Stimulated activated CD4-positive, alpha-beta T cell treated with anti-CD3 and anti-CD28 coated beads, Interleukin-1b, Interleukin-23, amount 100 ng/mL, for 4 hours (primary cell): ENCODE measurements around the gene AMDHD2.
"Not testable (repeated sequence)": the region's sequence is repeated elsewhere in the genome, so short reads cannot be mapped to it uniquely, and the experiment has no call there.

Experiments used
- DNase-seq, 2 donors: peaks; one replicate each; pipeline ENCODE4 v3.0.0-alpha.2; 2020; ENCODE audit warnings: low read depth in 2 of 2

Gene AMDHD2, protein sequence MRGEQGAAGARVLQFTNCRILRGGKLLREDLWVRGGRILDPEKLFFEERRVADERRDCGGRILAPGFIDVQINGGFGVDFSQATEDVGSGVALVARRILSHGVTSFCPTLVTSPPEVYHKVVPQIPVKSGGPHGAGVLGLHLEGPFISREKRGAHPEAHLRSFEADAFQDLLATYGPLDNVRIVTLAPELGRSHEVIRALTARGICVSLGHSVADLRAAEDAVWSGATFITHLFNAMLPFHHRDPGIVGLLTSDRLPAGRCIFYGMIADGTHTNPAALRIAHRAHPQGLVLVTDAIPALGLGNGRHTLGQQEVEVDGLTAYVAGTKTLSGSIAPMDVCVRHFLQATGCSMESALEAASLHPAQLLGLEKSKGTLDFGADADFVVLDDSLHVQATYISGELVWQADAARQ

DNA sequence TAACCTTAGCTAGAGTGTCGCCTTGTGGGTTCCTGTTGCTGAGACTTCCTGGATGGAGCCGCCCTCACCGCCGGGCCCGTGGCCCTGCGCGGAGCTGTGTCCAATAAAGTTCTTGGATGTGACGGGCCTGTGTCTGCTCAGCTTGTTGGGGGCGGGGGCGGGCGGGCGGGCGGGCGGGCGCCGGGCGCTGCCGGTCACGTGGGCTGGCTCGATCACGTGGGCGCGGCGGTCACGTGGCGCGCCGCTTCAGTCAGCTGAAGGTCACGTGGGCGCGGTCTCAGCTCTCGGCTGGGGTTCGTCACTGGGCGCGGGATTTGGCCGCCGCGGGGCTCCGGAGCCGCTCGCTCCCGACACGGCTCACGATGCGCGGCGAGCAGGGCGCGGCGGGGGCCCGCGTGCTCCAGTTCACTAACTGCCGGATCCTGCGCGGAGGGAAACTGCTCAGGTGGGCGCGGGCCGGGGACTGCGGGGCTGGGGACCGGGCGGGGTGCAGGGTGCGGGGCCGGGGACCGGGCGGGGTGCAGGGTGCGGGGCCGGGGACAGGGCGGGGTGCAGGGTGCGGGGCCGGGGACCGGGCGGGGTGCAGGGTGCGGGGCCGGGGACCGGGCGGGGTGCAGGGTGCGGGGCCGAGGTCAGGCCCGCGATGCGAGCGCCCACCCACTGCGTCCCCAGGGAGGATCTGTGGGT, at the start of gene AMDHD2:
Gene AMDHD2 (plus strand): TSS at position 275 of the 687 bp plus-strand sequence. CDS start 88 bp downstream, at position 363.
- peak; percentile 82 to 85 for DNase-seq

DNA sequence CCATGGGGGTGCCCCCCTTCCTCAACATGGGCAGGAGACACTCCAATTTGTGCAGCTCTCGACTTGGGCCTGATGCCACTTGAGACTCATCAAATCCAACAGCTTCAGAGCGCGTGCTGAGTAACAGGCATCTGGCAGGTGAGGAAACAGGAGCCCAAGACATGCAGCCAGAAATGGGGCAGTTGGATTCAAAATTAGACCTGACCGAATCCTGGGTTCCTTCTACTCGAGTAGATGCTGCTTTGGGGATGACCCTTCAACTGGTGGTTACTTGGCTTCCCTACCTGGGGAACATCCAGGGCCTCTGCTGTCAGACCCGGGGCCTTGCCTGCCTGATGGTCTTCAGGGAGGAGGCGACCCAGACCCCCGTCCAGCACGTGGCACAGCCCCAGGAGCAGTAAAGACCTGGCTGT, 49.6 kb upstream of the AMDHD2 start:
- DNase-seq = no peak

DNA sequence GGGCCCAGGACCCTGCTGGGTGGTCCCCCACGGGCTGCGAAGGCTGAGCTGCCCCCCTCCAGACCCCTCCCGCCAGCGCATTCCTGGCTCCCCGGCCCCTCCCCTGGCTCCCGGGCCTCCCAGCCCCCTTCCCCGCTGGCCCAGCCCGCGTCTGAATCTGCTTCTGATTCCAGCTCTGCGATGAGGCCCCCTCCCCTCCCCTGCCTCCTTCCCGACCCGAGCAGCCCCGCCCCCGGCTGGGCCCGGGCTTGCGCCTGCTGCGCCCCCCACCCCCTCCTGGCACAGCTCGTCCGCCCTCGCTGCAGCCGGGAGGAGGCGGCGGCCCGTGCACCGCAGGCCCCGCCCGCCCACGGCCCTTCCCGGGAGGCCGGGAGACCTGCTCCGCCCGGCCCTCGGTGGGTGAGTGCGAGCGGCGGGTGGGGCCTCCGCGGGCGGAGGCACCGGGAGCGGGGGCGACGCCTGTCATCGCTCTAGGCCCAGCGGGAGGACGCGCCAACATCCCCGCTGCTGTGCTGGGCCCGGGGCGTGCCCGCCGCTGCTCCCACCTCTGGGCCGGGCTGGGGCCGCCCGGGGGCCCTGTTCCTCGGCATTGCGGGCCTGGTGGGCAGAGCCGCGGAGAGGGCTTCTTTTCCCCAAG, 49.0 kb upstream of the AMDHD2 start, which contains the start of gene NTN3:
Gene NTN3 (plus strand): TSS at position 282 of the 637 bp plus-strand sequence. CDS start 405 bp downstream, outside the sequence.
- no peak for DNase-seq

DNA sequence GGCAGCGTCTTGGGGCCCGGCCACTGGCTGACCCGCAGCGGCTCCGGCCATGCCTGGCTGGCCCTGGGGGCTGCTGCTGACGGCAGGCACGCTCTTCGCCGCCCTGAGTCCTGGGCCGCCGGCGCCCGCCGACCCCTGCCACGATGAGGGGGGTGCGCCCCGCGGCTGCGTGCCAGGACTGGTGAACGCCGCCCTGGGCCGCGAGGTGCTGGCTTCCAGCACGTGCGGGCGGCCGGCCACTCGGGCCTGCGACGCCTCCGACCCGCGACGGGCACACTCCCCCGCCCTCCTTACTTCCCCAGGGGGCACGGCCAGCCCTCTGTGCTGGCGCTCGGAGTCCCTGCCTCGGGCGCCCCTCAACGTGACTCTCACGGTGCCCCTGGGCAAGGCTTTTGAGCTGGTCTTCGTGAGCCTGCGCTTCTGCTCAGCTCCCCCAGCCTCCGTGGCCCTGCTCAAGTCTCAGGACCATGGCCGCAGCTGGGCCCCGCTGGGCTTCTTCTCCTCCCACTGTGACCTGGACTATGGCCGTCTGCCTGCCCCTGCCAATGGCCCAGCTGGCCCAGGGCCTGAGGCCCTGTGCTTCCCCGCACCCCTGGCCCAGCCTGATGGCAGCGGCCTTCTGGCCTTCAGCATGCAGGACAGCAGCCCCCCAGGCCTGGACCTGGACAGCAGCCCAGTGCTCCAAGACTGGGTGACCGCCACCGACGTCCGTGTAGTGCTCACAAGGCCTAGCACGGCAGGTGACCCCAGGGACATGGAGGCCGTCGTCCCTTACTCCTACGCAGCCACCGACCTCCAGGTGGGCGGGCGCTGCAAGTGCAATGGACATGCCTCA, 48.3 kb upstream of the AMDHD2 start:
- DNase-seq = no peak

DNA sequence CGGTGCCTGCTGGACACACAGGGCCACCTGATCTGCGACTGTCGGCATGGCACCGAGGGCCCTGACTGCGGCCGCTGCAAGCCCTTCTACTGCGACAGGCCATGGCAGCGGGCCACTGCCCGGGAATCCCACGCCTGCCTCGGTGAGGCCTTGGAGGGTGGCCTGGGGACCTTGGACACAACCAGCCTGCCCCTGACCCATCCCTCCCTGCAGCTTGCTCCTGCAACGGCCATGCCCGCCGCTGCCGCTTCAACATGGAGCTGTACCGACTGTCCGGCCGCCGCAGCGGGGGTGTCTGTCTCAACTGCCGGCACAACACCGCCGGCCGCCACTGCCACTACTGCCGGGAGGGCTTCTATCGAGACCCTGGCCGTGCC, 47.7 kb upstream of the AMDHD2 start:
- no peak for DNase-seq

DNA sequence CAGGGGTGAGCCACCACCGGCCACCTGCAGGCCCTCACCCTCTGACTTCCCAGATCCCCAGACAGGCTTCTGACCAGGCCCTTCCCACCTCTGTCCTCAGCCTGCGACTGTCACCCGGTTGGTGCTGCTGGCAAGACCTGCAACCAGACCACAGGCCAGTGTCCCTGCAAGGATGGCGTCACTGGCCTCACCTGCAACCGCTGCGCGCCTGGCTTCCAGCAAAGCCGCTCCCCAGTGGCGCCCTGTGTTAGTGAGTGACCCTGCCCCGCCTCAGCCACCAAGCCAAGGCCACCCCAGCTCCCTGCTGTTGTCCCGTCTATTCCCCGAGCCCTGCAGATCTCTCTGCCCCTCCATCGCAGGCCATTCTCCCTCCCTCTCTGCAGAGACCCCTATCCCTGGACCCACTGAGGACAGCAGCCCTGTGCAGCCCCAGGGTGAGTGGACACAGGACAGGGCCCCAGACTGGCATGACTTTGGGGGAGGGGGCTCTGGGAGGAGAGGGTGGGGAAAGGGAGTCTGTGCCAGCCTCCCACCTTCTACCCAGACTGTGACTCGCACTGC, 47.2 kb upstream of the AMDHD2 start:
- DNase-seq = no peak

DNA sequence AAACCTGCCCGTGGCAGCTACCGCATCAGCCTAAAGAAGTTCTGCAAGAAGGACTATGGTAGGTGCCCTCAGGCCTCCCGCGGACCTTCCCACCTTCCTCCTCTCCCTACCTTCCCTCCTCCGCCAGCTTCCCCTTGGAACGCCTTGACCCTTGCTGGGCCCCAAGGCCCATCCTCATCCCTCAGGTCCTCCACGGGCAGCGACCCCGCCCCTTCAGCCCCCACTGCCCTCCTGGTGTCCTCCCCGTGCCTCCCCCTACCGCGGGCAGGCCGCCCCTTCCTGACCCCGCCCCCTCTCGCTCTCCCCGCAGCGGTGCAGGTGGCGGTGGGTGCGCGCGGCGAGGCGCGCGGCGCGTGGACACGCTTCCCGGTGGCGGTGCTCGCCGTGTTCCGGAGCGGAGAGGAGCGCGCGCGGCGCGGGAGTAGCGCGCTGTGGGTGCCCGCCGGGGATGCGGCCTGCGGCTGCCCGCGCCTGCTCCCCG, 46.7 kb upstream of the AMDHD2 start:
- peak in 1 of 2 donors; percentile 32 for DNase-seq

DNA sequence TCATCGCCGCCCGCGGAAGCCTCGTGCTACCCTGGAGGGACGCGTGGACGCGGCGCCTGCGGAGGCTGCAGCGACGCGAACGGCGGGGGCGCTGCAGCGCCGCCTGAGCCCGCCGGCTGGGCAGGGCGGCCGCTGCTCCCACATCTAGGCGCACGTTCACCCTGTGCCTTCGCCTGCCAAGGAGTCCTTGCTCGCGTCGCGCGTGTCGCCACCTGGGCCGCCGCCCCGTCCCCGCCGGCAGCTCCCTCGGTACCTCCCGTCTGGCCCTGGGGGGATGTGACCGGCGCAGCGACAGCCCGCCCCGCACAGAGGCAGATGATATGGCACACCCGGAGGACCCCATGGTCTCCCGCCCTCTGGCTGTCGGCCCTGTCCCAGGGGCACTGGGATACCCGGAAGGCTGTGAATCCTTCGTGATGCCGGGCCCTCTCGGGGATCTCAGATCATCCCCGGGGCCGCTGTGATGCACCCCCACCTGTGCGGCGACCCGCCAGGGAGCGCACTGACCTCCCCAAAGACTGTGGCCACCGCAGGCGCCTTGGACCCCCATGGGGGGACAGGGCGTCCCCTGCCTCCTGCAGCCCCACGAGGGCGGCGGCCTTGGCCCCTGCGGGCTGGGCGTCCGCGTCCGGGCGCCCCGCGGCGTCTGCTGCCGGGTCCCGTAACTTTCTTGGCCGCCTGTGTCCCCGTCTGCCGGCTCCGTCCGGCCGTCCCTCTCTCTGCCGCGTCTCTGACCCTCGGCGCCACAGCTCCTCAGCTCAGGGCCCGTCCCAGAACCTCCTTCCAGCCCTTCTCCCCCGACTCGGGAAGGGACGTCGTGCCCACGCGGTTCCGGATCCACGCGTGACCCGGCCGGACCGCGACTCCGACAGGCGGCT, 45.9 kb upstream of the AMDHD2 start:
- peak; percentile 41 to 45 for DNase-seq

DNA sequence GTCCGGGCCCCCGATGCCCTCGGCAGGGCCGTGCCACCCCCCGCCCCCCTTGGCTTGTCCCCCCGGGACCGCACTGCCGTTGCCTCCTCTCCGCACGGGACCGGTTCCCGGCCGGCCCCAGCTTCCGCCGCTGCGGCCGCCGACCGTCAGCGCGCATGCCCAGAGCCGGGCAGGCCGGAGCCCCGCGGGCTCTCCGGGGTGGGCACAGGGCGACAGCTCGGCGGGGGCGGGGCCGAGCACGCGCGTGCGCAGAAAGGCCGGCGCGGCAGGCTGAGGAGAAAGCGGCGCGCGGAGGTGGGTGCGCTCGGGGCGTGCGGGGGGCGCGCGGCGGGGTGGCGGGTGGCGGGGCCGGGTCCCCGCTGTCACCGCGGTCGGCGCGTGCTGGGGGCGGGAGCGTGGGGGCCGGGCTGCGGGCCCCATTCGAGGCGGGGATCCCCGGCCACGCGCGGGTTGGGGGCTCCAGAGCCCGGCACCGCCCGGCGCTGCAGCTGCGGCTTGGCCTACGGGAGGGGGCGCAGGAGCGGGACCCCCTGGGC, 45.2 kb upstream of the AMDHD2 start, which contains the start of gene TBC1D24:
Gene TBC1D24 (plus strand): TSS at position 251 of the 536 bp plus-strand sequence. CDS start 21,022 bp downstream, outside the sequence.
- DNase-seq = peak; percentile 69 to 84

DNA sequence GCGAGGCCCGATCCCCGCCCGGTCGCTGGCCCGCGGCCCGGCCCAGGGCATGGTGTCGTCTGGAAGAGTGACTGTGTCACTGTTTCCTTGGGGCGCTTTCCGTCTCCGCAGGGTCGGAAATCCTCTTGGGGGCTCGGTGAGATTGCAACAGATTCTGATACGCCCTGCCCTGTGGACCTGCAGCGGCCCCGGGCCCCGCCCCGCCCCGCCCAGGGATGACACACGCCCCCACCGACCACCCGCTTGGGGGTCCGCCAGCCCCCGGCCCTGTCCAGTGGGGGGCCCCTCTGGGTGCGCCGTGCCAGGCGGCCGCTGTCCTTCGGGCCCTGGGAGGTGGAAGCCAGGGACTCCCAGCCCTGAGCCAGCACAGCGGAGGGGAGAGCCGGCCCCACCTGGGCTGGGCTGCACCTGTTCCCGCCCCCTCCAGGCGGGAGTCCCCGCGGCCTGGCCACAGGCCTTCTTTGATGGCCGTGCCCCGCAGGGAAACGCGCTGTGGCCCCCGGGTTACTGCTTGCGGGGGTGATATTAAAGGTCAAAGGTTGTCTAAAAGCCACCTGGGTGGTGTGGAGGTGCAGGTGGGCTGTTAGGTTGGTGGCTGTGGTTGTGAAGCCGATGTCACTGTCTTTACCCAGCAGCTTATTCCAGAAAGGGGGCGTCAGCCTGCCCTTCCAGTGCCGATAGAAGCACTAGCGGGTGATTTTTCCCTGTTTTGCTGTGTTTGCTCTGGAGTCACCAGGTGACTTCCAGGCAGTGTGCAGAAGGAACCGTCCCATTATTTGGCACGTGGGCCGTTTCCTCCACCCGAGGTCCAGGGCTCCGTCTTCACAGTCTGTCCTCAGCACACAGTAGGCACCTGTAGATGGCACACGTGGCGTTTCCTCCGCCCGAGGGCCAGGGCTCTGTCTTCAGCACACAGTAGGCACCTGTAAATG, 44.5 kb upstream of the AMDHD2 start:
- no peak for DNase-seq

DNA sequence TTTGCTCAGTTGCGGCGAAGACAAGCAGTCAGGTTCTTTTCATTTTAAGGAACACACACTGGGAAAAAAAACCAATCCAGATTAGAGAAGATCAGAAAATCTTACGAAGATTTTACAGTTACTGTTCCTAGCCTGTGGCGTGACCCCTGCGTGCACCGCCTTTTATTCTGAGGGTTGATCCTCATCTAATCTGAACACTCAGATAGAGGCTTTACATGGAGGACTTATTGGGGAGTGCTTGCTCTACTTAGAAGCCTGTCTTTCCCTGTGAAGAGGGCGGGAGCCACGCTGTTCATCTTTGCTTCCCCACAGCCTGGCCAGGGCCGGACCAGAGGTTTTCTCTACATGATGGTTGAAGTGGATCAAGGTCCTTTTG, 43.8 kb upstream of the AMDHD2 start:
- no peak for DNase-seq

DNA sequence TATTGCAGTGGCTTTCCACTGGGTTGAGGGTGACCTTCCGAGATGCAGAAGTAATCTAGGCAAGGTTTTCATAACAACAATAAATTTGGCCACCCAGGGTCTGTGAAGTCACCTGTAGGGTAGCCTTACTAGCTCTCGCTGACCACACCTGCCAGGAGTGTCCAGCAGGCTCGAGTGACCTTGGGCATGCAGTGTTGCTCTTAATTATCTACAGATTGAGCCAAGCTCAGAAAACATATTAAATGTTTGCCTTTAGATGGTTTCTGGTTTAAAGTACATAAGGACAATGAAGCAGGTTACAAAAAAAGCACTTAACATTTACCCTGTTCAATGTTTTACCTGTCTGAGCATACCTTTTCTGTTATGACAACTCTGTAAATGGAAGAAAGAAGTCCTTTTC, 43.4 kb upstream of the AMDHD2 start:
- DNase-seq = no peak

DNA sequence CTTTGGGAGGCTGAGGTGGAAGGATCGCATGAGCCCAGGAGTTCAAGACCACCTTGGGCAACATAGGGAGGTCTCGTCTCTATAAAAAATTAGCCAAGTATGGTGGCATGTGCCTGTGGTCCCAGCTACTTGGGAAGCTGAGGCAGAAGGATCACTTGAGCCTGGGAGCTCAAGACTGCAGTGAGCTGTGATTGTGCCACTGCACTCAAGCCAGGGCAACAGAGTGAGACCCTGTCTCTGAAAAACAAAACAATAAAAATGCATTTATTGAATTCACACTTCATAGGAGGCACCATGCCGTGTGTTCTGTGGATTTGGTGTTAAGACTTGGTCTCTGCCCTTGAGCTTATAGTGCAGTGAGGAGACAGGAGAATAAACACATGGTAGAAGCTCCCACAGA, 42.8 kb upstream of the AMDHD2 start:
- no peak for DNase-seq

DNA sequence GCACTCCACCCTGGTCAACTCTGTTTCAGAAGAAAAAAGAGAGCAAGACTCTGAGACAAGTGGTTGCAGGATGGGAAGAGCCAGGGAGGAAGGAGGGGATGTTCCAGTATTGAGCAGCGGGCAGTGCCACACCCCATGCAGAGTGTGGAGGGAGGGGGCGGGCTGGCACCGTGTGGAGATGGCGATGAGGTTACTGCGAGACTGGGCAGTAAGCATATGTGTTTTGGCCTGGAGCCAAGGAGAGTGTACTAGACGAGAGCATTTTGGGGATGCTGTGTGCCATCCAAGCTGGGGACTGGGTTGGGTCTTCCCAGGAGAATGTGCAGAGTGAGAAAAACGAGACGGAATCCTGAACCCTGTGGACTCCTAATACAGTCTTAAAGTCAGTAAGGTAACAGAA, 41.9 kb upstream of the AMDHD2 start:
- DNase-seq = no peak

DNA sequence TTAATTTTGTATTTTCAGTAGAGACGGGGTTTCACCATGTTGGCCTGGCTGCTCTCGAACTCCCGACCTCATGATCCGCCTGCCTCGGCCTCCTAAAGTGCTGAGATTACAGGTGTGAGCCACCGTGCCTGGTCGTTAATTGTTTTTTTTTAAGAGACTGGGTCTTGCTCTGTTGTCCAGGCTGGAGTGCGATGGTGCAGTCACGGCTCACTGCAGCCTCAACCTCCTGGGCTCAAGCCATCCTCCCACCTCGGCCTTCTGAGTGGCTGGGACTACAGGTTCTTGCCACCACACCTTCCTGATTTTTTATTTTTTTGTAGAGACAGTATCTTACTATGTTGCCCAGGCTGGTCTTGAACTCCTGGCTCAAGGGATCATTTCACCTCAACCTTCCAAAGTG, 40.2 kb upstream of the AMDHD2 start:
- DNase-seq = not testable (repeated sequence)

DNA sequence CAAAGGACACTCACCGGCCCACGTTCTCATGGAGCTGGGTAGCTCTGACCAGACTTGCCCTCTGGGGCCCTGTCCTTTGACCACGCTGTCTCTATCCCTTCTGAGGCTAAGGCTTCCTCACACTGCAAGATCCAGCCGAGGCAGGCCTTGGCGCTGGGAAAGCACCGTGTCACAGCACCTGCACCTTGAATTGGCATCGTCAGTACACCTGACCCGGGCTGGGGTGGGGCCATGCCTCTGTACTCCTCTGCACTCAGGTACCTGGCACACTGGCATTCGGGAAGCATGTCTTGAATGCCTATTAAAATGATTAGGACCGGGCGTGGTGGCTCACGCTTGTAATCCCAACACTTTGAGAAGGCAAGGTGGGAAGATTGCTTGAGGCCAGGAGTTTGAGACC, 39.2 kb upstream of the AMDHD2 start:
- DNase-seq = no peak

DNA sequence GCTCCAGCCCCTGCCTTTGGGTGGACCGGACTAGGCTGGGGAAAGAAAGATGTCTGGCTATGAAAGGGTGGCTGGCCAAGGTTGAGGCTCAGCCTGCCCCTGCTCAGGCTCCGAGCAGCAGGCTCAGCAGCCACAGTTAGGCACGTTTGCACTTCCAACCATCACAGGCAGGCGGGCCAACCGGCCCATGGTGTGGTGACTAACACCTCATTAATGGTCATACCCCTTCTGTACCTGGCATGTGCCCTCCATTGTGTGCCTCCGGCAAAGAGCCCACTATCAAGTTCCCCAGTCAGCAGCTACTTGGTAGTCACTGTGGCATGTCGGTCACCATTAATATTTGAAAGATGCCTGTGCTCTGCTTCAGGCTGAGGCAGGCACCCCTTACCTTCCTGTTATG, 38.5 kb upstream of the AMDHD2 start:
- DNase-seq = no peak

DNA sequence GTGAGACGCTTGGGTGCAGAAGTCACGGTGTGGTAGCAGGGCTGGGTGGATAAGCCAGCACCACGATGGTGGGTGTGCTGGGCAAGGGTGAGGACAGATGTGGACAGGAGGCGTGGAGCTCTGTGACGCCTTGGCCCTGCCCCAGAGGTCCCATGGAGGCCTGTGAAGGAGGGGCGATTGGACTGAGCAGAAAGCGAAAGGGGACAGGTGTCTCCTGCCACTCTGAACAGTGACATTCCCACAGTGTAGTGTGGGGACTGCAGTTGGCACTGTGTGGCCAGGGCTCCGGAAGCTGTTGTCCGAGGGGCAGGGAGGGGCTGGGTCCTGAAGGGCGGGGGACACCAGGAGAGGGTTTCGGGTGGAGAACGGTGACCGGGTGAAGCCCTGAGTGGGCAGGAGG, 37.9 kb upstream of the AMDHD2 start:
- DNase-seq = no peak
